HepG2 (cell line): Measurements from ENCODE around the gene AIF1. TPM values are rescaled to one million over a fixed set of nuclear protein-coding genes. Genes with fewer than 3 reads are reported as not detected.

ENCODE experiments used
- CBX1 ChIP-seq: IDR thresholded peaks from one replicate; pipeline ENCODE4 v1.6.1; 2016; ENCODE audit warnings: antibody characterized with exemption, low read depth
- ERF ChIP-seq: IDR thresholded peaks from 2 replicates; pipeline ENCODE4 v1.6.1; 2018; ENCODE audit warnings: missing biosample characterization, missing genetic modification reagents
- PHF21A ChIP-seq: sonication (generic); formaldehyde crosslinking; IDR thresholded peaks from 2 replicates; pipeline ENCODE4 v1.5.0; 2020; ENCODE audit warnings: mild to moderate bottlenecking, missing genetic modification reagents
- SMARCE1 ChIP-seq: fragments of 450-650 bp; IDR thresholded peaks from 2 replicates; pipeline ENCODE4 v1.6.1; 2017; ENCODE audit warnings: borderline replicate concordance
- ZNF367 ChIP-seq: sonication (generic); formaldehyde crosslinking; IDR thresholded peaks from 2 replicates; pipeline ENCODE4 v1.4.0; 2020; ENCODE audit warnings: missing genetic modification reagents, borderline replicate concordance
- polyA plus RNA-seq, 8 experiments: library from polyadenylated mRNA; depleted of rRNA in 3 of 8; stranded (reverse) in 7 of 8; unstranded in 1 of 8; fragments of >200 nt; fragmentation: Illumina TruSeq in 4 of 8; extraction: Trizol in 4 of 8; gene quantifications; 2 replicates each; pipeline versions ENCODE4 v1.2.1 to v1.2.3, GENCODE V29; 2011 to 2016; ENCODE audit warnings: low read depth in 4 of 8, missing spikeins in 1 of 8, mixed read lengths in 1 of 8; ENCODE audit not compliant: insufficient read depth in 1 of 8
- total RNA-seq, 5 experiments: library from RNA; depleted of rRNA; stranded (reverse); fragments of >200 nt; fragmentation: Illumina TruSeq; extraction: Trizol; gene quantifications; 2 replicates each; pipeline ENCODE4 v1.2.3, GENCODE V29; 2016; ENCODE audit warnings: low read depth in 1 of 5
- TF ChIP-seq, protein P1 (sequence below): sonication (generic); formaldehyde crosslinking; IDR thresholded peaks from 2 replicates; pipeline ENCODE4 v1.5.1; 2020; ENCODE audit warnings: mild to moderate bottlenecking, moderate library complexity, missing genetic modification reagents
- TF ChIP-seq, protein P2 (sequence below): sonication (generic); formaldehyde crosslinking; IDR thresholded peaks from 2 replicates; pipeline ENCODE4 v1.8.1; 2023; ENCODE audit warnings: missing genetic modification reagents, inconsistent platforms, borderline replicate concordance
- TF ChIP-seq, protein P3 (sequence below): sonication (generic); formaldehyde crosslinking; IDR thresholded peaks from 2 replicates; pipeline ENCODE4 v1.5.1; 2020; ENCODE audit warnings: mild to moderate bottlenecking, missing genetic modification reagents, moderate library complexity
- TF ChIP-seq, protein P4 (sequence below): sonication (generic); formaldehyde crosslinking; IDR thresholded peaks from 2 replicates; pipeline ENCODE4 v1.4.0; 2020; ENCODE audit warnings: missing genetic modification reagents
- TF ChIP-seq, protein P5 (sequence below): sonication (generic); formaldehyde crosslinking; IDR thresholded peaks from 2 replicates; pipeline ENCODE4 v1.5.0; 2020; ENCODE audit warnings: mild to moderate bottlenecking, missing genetic modification reagents, borderline replicate concordance

Gene AIF1
- total and polyA plus RNA-seq, 2 of the 13 experiments (the other 11 are each of a cell fraction or from before 2014, with no cell fraction given) = 1.5 TPM; not detected in 1

DNA sequence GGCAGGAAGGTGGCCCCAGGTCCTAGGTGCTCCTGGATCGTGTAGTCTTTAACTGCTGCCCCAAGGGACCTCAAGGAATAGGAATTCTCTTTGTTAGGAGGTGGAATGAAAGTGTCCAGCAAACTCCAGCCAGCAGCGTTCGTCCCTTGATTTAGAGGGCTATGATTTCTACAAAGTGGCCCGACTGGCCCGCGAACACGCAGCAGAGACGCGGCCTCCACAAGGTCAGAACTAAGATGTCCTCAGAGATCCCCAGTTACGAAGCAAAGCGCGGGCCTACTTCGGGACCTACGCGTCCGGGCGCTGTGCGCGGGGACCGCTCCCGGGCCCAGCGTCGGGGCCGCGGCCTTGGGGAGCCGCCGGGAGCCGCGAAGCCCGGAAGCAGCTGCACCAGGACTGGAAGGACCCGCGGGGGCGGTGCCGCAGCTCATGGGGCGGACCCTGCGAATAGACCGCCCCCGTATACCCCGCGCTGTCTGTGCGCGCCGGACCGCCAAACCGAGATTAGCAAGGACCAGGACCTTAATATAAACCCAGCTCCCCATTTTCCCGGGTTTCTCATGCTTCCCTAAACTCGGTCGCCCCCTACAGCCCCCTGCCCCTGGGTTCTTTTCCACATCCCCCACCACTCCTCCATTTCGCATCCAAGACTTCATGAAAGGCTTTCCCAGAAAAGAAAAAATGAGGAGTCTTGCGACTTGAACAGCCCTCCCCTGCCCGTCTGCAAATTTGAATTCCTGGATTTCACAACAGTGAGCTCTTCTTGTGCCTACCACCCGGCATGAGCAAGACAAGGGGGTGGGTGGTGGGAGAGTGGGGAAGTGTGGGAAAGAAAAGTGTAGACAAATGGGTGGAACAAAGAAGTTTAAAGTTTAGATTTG lies 45.6 kb downstream of the AIF1 start, which contains the start of gene C6orf47 (continued):
- TF ChIP-seq, protein P1, sequence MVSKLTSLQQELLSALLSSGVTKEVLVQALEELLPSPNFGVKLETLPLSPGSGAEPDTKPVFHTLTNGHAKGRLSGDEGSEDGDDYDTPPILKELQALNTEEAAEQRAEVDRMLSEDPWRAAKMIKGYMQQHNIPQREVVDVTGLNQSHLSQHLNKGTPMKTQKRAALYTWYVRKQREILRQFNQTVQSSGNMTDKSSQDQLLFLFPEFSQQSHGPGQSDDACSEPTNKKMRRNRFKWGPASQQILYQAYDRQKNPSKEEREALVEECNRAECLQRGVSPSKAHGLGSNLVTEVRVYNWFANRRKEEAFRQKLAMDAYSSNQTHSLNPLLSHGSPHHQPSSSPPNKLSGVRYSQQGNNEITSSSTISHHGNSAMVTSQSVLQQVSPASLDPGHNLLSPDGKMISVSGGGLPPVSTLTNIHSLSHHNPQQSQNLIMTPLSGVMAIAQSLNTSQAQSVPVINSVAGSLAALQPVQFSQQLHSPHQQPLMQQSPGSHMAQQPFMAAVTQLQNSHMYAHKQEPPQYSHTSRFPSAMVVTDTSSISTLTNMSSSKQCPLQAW (CRISPR knock-in tag) = peak; percentile 49; the same call in 1 of the 2 replicates
- TF ChIP-seq PHF21A (CRISPR knock-in tag) (peak; percentile 76), CBX1 (peak; percentile 23), ERF (peak; percentile 97), ZNF367 (no peak), SMARCE1 (no peak)
- TF ChIP-seq, protein P2, sequence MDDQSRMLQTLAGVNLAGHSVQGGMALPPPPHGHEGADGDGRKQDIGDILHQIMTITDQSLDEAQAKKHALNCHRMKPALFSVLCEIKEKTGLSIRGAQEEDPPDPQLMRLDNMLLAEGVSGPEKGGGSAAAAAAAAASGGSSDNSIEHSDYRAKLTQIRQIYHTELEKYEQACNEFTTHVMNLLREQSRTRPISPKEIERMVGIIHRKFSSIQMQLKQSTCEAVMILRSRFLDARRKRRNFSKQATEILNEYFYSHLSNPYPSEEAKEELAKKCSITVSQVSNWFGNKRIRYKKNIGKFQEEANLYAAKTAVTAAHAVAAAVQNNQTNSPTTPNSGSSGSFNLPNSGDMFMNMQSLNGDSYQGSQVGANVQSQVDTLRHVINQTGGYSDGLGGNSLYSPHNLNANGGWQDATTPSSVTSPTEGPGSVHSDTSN = peak; percentile 92
- TF ChIP-seq, protein P3, sequence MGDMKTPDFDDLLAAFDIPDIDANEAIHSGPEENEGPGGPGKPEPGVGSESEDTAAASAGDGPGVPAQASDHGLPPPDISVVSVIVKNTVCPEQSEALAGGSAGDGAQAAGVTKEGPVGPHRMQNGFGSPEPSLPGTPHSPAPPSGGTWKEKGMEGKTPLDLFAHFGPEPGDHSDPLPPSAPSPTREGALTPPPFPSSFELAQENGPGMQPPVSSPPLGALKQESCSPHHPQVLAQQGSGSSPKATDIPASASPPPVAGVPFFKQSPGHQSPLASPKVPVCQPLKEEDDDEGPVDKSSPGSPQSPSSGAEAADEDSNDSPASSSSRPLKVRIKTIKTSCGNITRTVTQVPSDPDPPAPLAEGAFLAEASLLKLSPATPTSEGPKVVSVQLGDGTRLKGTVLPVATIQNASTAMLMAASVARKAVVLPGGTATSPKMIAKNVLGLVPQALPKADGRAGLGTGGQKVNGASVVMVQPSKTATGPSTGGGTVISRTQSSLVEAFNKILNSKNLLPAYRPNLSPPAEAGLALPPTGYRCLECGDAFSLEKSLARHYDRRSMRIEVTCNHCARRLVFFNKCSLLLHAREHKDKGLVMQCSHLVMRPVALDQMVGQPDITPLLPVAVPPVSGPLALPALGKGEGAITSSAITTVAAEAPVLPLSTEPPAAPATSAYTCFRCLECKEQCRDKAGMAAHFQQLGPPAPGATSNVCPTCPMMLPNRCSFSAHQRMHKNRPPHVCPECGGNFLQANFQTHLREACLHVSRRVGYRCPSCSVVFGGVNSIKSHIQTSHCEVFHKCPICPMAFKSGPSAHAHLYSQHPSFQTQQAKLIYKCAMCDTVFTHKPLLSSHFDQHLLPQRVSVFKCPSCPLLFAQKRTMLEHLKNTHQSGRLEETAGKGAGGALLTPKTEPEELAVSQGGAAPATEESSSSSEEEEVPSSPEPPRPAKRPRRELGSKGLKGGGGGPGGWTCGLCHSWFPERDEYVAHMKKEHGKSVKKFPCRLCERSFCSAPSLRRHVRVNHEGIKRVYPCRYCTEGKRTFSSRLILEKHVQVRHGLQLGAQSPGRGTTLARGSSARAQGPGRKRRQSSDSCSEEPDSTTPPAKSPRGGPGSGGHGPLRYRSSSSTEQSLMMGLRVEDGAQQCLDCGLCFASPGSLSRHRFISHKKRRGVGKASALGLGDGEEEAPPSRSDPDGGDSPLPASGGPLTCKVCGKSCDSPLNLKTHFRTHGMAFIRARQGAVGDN = peak; percentile 96
- TF ChIP-seq, protein P4, sequence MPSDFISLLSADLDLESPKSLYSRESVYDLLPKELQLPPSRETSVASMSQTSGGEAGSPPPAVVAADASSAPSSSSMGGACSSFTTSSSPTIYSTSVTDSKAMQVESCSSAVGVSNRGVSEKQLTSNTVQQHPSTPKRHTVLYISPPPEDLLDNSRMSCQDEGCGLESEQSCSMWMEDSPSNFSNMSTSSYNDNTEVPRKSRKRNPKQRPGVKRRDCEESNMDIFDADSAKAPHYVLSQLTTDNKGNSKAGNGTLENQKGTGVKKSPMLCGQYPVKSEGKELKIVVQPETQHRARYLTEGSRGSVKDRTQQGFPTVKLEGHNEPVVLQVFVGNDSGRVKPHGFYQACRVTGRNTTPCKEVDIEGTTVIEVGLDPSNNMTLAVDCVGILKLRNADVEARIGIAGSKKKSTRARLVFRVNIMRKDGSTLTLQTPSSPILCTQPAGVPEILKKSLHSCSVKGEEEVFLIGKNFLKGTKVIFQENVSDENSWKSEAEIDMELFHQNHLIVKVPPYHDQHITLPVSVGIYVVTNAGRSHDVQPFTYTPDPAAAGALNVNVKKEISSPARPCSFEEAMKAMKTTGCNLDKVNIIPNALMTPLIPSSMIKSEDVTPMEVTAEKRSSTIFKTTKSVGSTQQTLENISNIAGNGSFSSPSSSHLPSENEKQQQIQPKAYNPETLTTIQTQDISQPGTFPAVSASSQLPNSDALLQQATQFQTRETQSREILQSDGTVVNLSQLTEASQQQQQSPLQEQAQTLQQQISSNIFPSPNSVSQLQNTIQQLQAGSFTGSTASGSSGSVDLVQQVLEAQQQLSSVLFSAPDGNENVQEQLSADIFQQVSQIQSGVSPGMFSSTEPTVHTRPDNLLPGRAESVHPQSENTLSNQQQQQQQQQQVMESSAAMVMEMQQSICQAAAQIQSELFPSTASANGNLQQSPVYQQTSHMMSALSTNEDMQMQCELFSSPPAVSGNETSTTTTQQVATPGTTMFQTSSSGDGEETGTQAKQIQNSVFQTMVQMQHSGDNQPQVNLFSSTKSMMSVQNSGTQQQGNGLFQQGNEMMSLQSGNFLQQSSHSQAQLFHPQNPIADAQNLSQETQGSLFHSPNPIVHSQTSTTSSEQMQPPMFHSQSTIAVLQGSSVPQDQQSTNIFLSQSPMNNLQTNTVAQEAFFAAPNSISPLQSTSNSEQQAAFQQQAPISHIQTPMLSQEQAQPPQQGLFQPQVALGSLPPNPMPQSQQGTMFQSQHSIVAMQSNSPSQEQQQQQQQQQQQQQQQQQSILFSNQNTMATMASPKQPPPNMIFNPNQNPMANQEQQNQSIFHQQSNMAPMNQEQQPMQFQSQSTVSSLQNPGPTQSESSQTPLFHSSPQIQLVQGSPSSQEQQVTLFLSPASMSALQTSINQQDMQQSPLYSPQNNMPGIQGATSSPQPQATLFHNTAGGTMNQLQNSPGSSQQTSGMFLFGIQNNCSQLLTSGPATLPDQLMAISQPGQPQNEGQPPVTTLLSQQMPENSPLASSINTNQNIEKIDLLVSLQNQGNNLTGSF (CRISPR knock-in tag) = peak; percentile 94
- TF ChIP-seq, protein P5, sequence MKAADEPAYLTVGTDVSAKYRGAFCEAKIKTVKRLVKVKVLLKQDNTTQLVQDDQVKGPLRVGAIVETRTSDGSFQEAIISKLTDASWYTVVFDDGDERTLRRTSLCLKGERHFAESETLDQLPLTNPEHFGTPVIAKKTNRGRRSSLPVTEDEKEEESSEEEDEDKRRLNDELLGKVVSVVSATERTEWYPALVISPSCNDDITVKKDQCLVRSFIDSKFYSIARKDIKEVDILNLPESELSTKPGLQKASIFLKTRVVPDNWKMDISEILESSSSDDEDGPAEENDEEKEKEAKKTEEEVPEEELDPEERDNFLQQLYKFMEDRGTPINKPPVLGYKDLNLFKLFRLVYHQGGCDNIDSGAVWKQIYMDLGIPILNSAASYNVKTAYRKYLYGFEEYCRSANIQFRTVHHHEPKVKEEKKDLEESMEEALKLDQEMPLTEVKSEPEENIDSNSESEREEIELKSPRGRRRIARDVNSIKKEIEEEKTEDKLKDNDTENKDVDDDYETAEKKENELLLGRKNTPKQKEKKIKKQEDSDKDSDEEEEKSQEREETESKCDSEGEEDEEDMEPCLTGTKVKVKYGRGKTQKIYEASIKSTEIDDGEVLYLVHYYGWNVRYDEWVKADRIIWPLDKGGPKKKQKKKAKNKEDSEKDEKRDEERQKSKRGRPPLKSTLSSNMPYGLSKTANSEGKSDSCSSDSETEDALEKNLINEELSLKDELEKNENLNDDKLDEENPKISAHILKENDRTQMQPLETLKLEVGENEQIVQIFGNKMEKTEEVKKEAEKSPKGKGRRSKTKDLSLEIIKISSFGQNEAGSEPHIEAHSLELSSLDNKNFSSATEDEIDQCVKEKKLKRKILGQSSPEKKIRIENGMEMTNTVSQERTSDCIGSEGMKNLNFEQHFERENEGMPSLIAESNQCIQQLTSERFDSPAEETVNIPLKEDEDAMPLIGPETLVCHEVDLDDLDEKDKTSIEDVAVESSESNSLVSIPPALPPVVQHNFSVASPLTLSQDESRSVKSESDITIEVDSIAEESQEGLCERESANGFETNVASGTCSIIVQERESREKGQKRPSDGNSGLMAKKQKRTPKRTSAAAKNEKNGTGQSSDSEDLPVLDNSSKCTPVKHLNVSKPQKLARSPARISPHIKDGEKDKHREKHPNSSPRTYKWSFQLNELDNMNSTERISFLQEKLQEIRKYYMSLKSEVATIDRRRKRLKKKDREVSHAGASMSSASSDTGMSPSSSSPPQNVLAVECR (CRISPR knock-in tag) = peak; percentile 92
